GM18498 (cell line): ENCODE data around the gene PIP5K1B.

Experiments used
- ATAC-seq: cut with Tn5 transposase; IDR thresholded peaks from one replicate; pipeline ENCODE4 v1.9.1; 2021; ENCODE audit warnings: mild to moderate bottlenecking, moderate library complexity; ENCODE audit not compliant: unreplicated experiment

PIP5K1B gene

DNA sequence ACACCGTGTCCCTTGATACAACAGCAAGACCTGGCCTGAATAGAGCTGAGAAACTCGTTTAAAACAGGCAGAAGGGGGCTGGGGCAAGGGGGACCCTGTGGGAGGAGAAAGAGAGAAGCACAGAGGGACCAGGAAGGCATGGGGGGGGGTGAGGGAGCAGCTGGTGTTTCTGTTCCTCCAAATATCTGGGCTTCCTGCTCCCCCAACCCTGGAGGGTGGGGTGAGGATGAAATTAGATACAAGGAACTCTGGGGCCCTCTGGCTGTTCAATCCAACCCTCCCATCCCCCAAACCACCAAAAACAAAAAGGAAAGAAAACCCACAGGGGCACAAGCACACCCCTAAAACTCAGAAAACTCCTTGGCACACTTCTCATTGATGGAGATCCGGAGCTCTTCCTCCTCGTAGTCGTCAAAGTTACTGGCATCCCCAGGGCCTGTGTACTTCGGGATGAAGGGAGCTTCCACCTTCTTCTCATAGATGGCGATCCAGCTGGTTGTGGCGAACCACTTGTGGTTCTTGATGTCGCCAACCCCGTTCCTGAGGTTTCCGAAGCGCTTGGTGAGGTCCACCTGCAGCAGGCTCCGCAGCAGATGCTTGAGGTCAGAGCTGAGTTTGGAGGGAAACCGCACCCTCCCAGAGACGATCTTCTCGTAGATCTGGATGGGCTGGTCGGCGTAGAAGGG is 307.8 kb downstream of the PIP5K1B start:
- ATAC-seq, result no peak

DNA sequence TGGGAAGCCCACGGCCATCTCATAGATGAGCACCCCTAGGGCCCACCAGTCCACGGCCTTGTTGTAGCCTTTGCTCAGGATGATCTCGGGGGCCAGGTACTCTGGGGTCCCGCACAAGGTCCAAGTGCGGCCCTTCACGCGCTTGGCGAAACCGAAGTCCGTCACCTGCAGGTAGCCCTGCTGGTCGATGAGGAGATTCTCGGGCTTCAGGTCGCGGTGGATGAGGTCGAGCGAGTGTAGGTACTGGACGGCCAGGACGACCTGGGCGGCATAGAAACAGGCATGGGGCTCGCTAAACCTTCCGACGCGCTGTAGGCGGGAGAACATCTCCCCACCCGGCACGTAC is 308.3 kb downstream of the PIP5K1B start:
- ATAC-seq, result no peak

DNA sequence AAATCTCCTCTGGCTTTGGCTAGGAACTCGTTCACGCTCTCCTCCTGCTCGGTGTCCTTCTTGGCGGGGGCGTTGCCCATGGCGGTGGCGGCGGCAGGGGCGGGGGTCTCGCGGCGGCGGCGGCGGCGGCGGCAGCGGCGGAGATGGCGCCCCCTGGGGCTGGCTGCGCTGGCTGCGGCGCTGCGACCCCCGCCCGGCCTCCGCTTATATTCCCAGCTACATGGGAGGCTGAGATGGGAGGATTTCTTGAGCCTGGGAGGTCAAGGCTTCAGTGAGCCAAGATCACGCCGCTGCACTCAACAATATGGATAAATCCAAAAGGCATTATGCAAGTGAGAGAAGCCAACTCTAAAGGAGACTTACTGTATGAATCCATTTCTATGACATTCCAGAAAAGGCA is 309.0 kb downstream of the PIP5K1B start, which contains the start of gene PRKACG:
TSS of gene PRKACG (minus strand) at position 101 of the 400 bp plus-strand sequence. CDS start at position 80, 21 bp downstream.
- ATAC-seq, result no peak

DNA sequence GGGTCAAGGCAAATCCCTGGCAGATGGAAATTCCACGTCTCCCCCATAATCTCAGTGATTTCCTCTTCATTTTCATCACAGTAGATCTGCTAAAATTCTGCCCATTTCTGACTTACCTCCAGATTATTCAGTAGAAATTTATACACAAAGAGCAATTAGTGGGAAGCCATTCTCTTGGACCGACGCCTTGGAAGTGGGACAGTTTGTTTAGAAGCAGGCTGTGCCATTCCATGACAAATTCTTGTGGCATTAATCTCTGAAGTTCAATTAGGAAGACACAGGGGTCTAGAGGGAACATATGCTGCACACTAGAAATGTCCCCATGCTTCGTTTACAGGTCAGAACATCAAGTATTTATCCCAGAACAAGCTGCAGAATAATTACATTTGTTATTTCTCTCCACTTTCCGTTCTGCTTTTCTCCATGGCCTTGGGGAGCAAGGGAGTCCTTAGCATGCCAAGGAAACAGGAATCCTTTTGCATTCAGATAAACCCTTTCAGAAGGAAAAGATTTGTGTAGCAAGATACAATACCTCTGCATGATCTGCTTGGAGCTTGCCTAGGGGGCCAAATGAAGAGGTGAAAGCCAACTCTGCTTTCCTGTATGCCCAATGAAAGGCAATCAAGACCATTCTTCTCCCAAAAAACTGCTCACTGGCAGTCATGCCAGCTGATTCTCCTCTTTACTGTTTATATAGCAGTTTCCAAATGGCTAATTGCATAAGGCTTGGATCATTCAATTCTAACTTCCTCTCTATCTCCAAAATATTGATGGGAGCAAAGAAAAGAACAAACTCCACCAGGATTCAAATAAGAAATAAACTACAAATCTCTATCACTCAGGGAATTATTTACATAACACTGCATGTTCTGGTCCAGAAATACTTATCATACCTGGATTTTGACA is 311.4 kb downstream of the PIP5K1B start:
- no peak for ATAC-seq

DNA sequence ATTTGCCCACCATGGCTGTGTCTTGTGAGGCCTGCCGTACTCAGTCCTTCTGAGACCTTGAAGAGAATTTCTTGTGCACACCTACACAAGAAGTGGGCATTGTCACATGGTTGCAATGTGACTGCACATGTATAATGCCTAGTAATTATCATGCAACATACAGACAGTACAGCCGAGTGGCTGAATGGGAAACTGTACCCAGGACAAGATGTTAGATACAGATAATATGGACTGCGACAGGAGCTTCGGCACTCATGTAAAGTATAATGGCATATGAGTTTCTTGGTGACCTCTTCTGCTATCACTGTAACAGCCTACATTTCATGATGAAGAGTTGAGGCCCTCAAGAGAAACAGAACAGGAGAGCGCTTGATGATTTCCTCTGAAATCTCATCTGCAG is 313.7 kb downstream of the PIP5K1B start:
- no peak for ATAC-seq

DNA sequence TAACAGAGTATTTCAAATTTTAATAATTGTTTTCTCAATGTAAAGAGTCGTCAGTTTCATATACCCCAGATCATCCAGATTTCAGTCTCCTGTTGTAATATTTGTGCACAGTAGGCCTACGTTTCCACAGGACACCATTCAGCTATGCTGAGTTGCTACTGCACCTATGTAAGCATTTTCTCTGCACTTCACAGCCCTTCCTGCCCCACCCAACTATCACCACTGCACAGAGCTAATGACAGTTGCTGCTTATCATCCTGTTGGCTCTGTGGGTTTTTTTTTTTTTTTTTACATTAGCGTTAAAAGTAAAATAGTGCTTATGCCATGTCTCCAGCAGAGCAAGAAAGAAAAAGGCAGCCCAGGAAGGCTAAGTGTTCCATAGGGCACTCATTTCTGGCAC is 314.8 kb downstream of the PIP5K1B start:
- no peak for ATAC-seq

DNA sequence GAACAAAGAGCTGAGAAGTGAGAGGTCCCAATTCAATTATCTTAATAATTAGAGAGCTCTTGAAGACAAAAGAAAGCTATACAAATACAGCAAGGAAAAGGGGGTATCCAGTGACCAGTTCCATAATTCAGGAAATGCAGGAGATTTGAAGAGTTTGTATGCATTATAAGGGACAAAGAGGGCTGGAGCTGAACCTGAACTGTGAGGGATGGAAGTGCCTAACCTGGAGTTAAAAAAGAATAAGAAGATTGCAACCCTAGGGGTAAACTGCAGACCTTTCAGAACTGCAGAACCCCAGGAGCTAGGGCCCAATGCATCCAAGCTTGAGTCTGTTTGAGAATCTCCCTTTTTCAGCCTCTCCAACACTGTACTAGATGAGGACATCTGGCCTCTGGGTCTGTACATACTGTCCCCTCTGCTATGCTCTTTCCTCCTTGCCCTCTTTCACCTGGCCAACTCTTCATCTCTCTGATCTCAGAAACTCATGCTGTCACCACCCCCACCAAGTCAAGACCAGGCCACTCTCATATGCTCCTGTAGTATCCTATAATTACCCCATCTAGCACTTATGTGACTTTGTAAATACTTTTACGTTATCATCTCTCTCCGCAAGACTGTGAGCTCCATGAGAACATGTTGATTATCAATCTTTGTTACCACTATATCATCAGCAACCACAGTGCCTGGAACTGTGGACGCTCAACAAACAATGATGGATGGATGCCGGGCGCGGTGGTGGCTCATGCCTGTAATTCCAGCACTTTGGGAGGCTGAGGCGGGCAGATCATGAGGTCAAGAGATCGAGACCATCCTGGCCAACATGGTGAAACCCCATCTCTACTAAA is 315.5 kb downstream of the PIP5K1B start:
- no peak for ATAC-seq

DNA sequence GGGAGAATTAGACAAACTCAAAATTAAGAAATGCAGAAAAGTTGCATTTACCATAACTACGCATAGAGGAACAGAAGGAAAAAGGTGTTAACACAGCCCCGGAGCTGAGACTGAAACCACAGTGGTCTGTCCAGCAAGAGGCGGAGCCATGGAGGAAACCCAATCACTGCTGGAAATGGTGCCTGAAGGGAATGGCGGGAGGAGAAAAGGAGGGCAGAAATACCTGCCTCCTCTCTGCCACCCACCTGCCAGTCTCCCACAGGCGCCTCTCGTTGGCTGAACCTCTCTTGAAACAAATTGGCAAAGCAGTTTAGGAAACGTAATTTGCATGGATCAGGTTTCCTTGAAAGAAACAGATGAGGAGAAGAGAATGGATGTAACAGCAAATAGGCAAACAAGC is 318.6 kb downstream of the PIP5K1B start:
- ATAC-seq, result no peak

DNA sequence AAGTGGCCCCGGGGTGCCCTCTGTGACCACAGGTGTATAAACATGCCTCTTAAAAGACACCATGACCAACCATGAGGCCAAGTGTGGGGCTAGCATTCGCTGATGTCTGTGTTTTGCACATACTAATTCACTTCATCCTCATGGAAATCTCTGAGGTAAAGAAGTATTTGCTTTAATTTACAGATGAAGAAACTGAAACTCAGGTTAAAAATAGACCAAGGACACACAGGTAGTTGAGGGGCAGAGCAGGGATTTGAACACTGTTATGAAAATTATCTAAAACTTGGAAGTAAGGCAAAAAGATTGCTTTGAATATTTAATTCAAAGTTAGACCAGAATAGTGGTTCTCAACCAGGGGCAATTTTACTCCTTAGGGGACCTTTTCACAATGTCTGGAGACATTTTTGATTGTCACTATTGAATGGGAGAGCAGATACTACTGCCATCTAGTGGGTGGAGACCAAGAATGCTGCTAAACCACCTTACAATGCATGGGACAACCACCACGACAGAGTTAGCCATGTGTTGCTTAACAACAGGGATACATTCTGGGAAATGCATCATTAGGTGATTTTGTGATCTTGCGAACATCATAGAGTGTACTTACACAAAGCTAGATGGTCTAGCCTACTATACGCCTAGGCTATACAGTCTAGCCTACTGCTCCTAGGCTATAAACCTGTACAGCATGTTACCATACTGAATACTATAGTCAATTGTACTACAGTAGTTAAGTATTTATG is 322.5 kb downstream of the PIP5K1B start:
- peak; percentile 83 for ATAC-seq

DNA sequence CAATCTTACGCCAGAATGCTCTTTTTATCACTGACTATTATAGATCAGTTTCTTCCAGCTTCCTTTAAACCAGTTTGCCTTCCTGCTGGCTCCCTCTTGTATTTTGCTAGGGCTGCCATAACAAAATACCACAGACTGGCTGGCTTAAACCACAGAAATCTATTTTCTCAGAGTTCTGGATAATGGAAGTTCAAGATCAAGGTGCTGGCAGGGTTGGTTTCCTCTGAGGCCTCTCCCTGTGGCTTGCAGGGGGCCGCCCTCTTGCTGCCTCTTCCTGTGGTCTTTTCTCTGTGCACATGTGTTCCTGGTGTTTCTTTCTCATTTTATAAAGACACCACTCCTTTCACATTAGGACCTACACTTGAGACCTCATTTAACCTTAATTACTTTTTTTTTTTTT is 323.7 kb downstream of the PIP5K1B start:
- no peak for ATAC-seq

DNA sequence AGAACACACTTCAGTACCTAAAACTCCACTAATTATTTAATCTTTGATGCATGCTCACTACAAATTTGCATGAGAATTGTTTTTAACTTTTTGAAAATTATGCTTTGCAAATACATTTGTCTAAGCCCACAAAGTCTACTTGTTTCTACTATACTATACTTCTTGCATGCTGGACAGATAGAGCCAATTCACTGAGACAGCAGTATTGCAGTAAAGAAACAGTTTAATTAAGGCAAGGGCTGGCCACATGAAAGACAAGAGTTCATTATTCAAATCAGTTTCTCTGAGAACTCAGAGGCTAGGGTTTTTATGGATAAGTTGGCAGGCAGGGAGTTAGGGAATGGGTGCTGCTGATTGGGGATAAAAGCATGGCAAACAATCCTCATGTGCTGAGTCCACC is 324.5 kb downstream of the PIP5K1B start:
- no peak for ATAC-seq

DNA sequence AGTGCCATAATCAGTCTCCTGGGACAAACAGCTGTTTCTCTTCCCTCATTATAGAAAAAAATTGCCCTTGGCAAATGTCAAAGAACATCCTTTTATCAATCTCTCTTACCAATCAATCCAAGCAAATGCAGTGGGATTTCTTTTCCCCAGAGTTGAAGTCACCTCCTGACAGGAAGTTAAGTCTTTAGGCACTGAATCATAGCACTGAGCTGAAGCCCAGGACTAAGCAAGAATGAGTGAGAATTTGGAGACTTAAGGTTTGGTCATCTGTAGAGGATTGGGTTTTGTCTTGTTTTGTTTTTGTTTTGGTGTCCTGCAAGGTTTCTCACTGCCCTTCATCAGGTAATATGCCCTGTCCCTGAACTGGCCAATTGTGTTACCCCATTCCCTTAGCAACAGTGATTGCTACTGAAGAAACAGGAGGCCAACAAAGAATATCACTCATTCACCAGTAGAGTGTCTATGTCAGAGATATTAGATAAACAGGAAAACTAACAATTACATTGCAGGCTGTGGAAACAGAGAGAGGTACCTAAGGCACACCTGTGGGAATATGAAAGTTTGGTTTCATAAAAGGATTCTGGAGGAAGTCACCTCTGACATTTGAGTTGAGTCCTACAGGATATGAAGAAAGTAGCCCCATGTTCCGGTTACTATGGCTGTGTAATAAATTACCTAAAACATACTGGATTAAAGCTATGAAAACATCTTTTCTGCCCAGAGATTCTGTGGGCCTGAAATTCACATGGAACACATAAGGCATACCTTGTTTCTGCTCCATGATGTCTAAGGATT is 326.0 kb downstream of the PIP5K1B start:
- ATAC-seq, result no peak

DNA sequence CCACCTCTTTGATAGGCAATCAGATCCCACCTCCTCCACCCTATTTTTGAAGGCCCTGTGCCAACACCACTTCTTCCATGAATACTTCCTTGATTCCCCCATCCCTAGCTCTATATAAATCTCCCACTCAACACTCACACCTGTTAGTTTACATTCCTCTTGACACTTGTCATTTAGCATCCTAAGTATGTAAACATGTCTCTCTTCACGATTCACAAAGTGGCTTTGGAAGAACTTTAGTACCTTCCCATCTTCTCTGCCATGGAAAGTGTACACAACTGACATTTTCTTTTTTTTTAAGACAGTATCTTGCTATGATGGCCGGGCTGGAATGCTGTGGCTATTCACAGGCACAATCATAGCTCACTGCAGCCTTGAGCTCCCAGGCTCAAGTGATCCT is 329.0 kb downstream of the PIP5K1B start:
- no peak for ATAC-seq

DNA sequence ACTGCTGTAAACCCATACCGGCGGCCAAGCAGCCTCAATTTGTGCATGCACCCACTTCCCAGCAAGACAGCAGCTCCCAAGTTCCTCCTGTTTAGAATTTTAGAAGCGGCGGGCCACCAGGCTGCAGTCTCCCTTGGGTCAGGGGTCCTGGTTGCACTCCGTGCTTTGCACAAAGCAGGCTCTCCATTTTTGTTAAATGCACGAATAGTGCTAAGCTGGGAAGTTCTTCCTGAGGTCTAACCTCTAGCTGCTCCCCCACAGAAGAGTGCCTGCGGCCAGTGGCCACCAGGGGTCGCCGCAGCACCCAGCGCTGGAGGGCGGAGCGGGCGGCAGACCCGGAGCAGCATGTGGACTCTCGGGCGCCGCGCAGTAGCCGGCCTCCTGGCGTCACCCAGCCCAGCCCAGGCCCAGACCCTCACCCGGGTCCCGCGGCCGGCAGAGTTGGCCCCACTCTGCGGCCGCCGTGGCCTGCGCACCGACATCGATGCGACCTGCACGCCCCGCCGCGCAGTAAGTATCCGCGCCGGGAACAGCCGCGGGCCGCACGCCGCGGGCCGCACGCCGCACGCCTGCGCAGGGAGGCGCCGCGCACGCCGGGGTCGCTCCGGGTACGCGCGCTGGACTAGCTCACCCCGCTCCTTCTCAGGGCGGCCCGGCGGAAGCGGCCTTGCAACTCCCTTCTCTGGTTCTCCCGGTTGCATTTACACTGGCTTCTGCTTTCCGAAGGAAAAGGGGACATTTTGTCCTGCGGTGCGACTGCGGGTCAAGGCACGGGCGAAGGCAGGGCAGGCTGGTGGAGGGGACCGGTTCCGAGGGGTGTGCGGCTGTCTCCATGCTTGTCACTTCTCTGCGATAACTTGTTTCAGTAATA is 330.6 kb downstream of the PIP5K1B start, which contains the start of gene FXN:
TSS of gene FXN (plus strand) at position 315 of the 871 bp plus-strand sequence. CDS start at position 346, 31 bp downstream.
- peak; percentile 93 for ATAC-seq

DNA sequence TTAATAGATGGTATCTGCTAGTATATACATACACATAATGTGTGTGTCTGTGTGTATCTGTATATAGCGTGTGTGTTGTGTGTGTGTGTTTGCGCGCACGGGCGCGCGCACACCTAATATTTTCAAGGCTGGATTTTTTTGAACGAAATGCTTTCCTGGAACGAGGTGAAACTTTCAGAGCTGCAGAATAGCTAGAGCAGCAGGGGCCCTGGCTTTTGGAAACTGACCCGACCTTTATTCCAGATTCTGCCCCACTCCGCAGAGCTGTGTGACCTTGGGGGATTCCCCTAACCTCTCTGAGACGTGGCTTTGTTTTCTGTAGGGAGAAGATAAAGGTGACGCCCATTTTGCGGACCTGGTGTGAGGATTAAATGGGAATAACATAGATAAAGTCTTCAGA is 331.3 kb downstream of the PIP5K1B start:
- ATAC-seq, result peak; percentile 29

DNA sequence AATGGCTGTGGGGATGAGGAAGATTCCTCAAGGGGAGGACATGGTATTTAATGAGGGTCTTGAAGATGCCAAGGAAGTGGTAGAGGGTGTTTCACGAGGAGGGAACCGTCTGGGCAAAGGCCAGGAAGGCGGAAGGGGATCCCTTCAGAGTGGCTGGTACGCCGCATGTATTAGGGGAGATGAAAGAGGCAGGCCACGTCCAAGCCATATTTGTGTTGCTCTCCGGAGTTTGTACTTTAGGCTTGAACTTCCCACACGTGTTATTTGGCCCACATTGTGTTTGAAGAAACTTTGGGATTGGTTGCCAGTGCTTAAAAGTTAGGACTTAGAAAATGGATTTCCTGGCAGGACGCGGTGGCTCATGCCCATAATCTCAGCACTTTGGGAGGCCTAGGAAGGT is 331.8 kb downstream of the PIP5K1B start:
- no peak for ATAC-seq

DNA sequence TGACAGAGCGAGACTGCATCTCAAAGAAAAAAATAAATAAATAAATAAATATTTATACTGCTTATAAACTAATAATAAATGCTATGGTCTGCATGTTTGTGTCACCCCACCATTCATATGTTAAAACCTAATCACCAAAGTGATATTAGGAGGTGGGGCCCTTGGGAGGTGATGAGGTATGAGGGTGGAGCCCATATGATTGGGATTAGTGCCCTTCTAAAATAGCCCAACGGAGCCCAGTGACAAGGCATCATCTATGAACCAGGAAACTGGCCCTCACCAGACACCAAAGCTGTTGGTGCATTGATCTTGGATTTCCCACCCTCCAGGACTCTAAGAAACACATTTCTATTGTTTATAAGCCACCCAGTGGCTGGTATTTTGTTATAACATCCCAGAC is 335.6 kb downstream of the PIP5K1B start:
- ATAC-seq, result no peak
